ENCODE measurements around the gene TJP1.

- TF ChIP-seq CTCF (tag by site-specific recombination; IDR thresholded peaks at IDR 0.05) (no peak), MEIS1 (CRISPR knock-in tag; IDR thresholded peaks at IDR 0.05; ENCODE audit: borderline replicate concordance) (no peak), SP2 (tag by site-specific recombination; IDR thresholded peaks at IDR 0.05) (no peak; the same call in 1 of the 2 replicates), PBX3 (CRISPR knock-in tag; IDR thresholded peaks at IDR 0.05) (no peak), ZNF174 (tag by site-specific recombination; IDR thresholded peaks at IDR 0.05) (no peak)
These were observed 604 bp upstream of the TJP1 start for GRCh38 chr15:29822684-29823459.
